K562 treated with DMSO at 1 percent for 24 hours (cell line): ENCODE measurements around the gene C16orf78. TPM values are rescaled to one million over a fixed set of nuclear protein-coding genes. Genes with fewer than 3 reads are reported as not detected.

Experiments
- total RNA-seq: library from RNA; unstranded; fragments of 300-600 nt; gene quantifications from 2 replicates; pipeline ENCODE4 v1.2.3, GENCODE V29; 2022; ENCODE audit warnings: low read depth; ENCODE audit not compliant: insufficient read depth

C16orf78 gene, protein sequence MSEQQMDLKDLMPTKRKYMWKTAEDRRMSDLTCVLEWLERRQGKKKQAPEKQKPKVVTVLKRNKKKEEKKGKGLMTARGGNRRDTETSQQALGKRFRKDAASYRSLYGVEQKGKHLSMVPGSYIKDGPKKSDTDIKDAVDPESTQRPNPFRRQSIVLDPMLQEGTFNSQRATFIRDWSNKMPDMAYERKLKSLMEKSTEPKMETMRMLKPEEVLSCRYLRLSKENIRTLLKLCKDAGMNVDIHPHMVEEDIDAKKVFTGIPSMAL
- total RNA-seq: not detected in 2 replicates

DNA sequence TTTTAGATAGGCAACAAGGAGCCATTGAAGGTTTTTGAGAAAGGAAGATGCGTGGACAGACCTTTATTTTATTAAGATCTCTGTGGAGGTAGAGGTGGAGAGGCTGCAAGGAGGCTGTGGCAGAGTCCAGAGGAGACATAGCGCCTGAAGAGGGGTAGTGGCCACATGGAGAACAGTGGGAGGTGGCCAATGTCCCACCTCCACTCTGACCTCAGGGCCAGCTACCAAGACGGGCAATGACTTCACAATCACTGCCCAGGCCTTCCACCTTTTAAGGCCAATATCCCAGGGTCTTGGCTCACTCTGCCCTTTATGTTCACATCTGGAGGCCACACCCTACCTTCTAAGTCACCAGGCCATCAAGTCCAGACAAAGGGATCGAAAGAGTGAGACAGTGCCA is at the start of gene C16orf78:
Gene C16orf78, plus strand, starts transcription at position 301 of the 400 bp plus-strand sequence. CDS start 136 bp downstream, outside the sequence.

Other genes with a start within 250 kb of the C16orf78 start
- gene CBLN1, start 92.0 kb upstream of the C16orf78 start, total RNA-seq: 0.41 TPM in 1 of 2 replicates, not detected in the other